Measurements from ENCODE around the gene TIMM44. TPM values are rescaled to one million over a fixed set of nuclear protein-coding genes. Genes with fewer than 3 reads are reported as not detected.

TIMM44 gene
- total RNA-seq, 1 experiment from 2014 or later: 153 TPM

DNA sequence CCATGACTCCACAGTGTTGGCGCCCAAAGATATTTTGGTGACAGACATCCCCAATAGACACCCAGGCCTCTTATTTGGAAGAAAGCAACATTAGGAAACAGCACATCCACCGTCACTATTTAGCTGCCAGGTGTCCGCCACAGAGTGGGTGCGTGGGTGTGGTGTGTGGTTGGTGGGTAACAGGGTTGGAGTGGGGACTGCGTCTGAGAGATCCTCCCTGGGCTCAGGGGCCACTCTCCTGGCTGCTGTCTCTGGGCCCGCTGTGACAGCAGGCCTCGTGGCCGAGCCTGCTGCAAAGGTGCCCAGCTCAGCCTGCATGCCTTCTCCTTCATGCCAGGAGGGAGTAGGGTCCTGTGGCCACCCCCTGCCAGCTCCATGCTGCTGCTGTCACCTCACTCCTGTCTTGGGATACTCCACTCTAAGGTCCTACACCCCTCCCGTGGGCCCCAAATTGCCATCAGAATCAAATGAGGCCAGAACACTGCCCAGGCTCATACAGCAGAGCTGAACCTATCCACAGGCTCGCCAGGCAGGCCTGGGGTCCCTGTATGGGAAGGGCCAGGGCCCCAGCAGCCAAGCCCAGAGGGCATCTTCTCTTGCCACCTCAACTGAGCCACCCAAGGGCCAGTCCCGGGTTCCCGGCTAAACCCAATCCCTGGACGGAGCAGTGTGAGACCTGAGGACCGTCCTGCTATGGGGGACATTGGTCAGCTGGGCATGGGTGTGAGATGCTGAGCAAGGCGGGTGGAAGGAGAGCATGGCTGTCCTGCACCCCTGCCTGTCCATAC is 24.7 kb upstream of the TIMM44 start:
- Histone ChIP-seq H3K4me3 (ENCODE audit: low read depth, low read length, poor library complexity, severe bottlenecking) (no peak overlapping the region), H3K27ac (ENCODE audit: low read depth, low read length, poor library complexity, severe bottlenecking) (no peak overlapping the region), H3K27me3 (replicated peaks; ENCODE audit: insufficient read depth, low read depth, low read length, poor library complexity) (no peaks in the 10 kb centered on the region), H3K9me3 (ENCODE audit: low read depth, low read length, poor library complexity, severe bottlenecking) (no peaks in the 10 kb centered on the region), H3K4me1 (ENCODE audit: insufficient read depth, low read length, poor library complexity, severe bottlenecking) (no peaks in the 10 kb centered on the region), H3K36me3 (ENCODE audit: insufficient read depth, low read length, poor library complexity, severe bottlenecking) (peaks cover 59% of the 10 kb centered on the region)
- ChIA-PET CTCF (no interaction called here), POLR2A (ENCODE audit: low non-redundant PET) (no interaction called here)
- BruUV-seq (replicated peaks): no TSS peak
- intact Hi-C loops (cut with micrococcal nuclease; ENCODE audit: unreplicated experiment): no loop called here
- no peak for TF ChIP-seq EZH2 (IDR thresholded peaks at IDR 0.05; ENCODE audit: borderline replicate concordance, low read depth, low read length, poor library complexity, severe bottlenecking)
- no peak for TF ChIP-seq CTCF (conservative IDR thresholded peaks at IDR 0.05; ENCODE audit: low read depth, low read length)
- DNase-seq (ENCODE audit: low spot score): no peak

DNA sequence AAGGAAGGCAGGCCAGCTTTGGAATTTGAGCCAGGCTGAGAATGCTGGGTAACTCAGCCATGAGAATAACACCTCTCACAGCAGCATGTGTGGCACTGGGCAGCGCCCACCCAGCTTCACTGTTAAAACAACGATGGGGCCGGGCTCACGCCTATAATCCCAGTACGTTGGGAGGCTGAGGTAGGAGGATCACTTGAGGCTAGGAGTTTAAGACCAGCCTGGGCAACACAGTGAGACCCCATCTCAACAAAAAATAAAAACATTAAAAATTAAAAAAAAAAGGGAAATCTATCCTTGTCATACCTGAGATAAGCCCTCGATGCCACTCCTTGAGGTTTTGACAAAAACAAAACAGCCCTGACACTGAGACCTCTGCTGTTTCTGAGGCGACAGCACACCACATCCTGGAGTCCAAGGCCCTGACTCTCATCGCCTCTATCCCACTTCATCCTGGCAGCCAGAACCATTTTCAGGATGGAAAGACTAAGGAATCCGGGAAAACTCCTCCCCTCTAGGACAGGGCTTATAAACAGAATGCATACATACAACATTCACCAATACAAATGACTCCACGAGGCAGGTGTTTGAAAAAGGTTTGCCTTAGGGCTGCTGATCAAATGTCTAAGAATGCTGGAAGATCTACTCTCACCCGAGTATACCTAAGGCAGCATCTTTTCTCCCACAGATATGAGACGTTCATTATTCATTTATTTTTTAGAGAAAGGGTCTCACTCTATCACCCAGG is 22.6 kb upstream of the TIMM44 start:
- H3K36me3 ChIP-seq (ENCODE audit: insufficient read depth, low read length, poor library complexity, severe bottlenecking): peaks cover 73% of the 10 kb centered on the region
- DNase-seq (ENCODE audit: low spot score): no peak
- ChIA-PET CTCF (interaction anchor here (0.6 kb wide), 1 partner anchor 81 kb away, joined by 4 read pairs; no protein-coding TSS in a partner anchor), POLR2A (ENCODE audit: low non-redundant PET) (no interaction called here)
- no peaks in the 10 kb centered on the region for H3K27me3 ChIP-seq (replicated peaks; ENCODE audit: insufficient read depth, low read depth, low read length, poor library complexity)
- TF ChIP-seq EZH2 (IDR thresholded peaks at IDR 0.05; ENCODE audit: borderline replicate concordance, low read depth, low read length, poor library complexity, severe bottlenecking): no peak
- no peak for TF ChIP-seq CTCF (conservative IDR thresholded peaks at IDR 0.05; ENCODE audit: low read depth, low read length)
- no TSS peak for BruUV-seq (replicated peaks)
- no peak overlapping the region for H3K27ac ChIP-seq (ENCODE audit: low read depth, low read length, poor library complexity, severe bottlenecking)
- H3K9me3 ChIP-seq (ENCODE audit: low read depth, low read length, poor library complexity, severe bottlenecking): no peaks in the 10 kb centered on the region
- no peaks in the 10 kb centered on the region for H3K4me1 ChIP-seq (ENCODE audit: insufficient read depth, low read length, poor library complexity, severe bottlenecking)
- no peak overlapping the region for H3K4me3 ChIP-seq (ENCODE audit: low read depth, low read length, poor library complexity, severe bottlenecking)
- intact Hi-C loops (cut with micrococcal nuclease; ENCODE audit: unreplicated experiment): no loop called here

GRCh38 chr19:7965259-7965841 is 21.9 kb upstream of the TIMM44 start:
- intact Hi-C loops (cut with micrococcal nuclease; ENCODE audit: unreplicated experiment): no loop called here
- no peak for TF ChIP-seq EZH2 (IDR thresholded peaks at IDR 0.05; ENCODE audit: borderline replicate concordance, low read depth, low read length, poor library complexity, severe bottlenecking)
- no peak for TF ChIP-seq CTCF (conservative IDR thresholded peaks at IDR 0.05; ENCODE audit: low read depth, low read length)
- H3K4me3 ChIP-seq (ENCODE audit: low read depth, low read length, poor library complexity, severe bottlenecking): no peak overlapping the region
- no peaks in the 10 kb centered on the region for H3K9me3 ChIP-seq (ENCODE audit: low read depth, low read length, poor library complexity, severe bottlenecking)
- no peak for DNase-seq (ENCODE audit: low spot score)
- H3K27me3 ChIP-seq (replicated peaks; ENCODE audit: insufficient read depth, low read depth, low read length, poor library complexity): no peaks in the 10 kb centered on the region
- no peak overlapping the region for H3K27ac ChIP-seq (ENCODE audit: low read depth, low read length, poor library complexity, severe bottlenecking)
- no TSS peak for BruUV-seq (replicated peaks)
- no peaks in the 10 kb centered on the region for H3K4me1 ChIP-seq (ENCODE audit: insufficient read depth, low read length, poor library complexity, severe bottlenecking)
- ChIA-PET POLR2A (ENCODE audit: low non-redundant PET) (no interaction called here), CTCF (interaction anchor here (0.6 kb wide), 1 partner anchor 81 kb away, joined by 4 read pairs; no protein-coding TSS in a partner anchor)
- H3K36me3 ChIP-seq (ENCODE audit: insufficient read depth, low read length, poor library complexity, severe bottlenecking): peaks cover 77% of the 10 kb centered on the region

All from A673 (cell line).